ENCODE measurements around the gene CDHR2. TPM values are rescaled to one million over a fixed set of nuclear protein-coding genes. Genes with fewer than 3 reads are reported as not detected.

CDHR2 gene
- total and polyA plus RNA-seq, 8 donors: 0.18 to 0.92 (median 0.32) TPM; not detected in 1

- DNase-seq (peak in 3 of 4 donors; percentile 20 to 92 (median 48)), ATAC-seq (peak; percentile 87)
- H3K27ac ChIP-seq: no peak within 1 kb of the TSS
- peak within 1 kb of the TSS; percentile 52 to 75 for H3K4me3 ChIP-seq
- intact Hi-C loops (cut with DNase I): no loop called here
- H3K9me3 ChIP-seq: no peaks in the 10 kb centered on the region
- no peaks in the 10 kb centered on the region for H3K36me3 ChIP-seq
- peaks cover 0 to 19% of the 10 kb centered on the region in 2 donors for H3K4me1 ChIP-seq
- H3K27me3 ChIP-seq: peaks cover 0 to 63% of the 10 kb centered on the region in 2 donors
- no peak for TF ChIP-seq CTCF (IDR thresholded peaks at IDR 0.05)
These were observed 60.7 kb downstream of the CDHR2 start, which contains the start of gene GPRIN1 for GRCh38 chr5:176609724-176610434. GPRIN1 (minus strand) TSS chr5:176610156; CDS start chr5:176599834, 10,322 bp downstream.

GRCh38 chr5:176610435-176610773, 61.3 kb downstream of the CDHR2 start:
- no peak for DNase-seq
- H3K27ac ChIP-seq: no peak overlapping the region
- H3K4me1 ChIP-seq: peaks cover 0 to 19% of the 10 kb centered on the region in 2 donors
- no peaks in the 10 kb centered on the region for H3K9me3 ChIP-seq
- ATAC-seq: no peak
- no peaks in the 10 kb centered on the region for H3K36me3 ChIP-seq
- H3K27me3 ChIP-seq: peaks cover 0 to 67% of the 10 kb centered on the region in 2 donors
- no peak for TF ChIP-seq CTCF (IDR thresholded peaks at IDR 0.05)
- peak overlapping the region; percentile 52 to 75 for H3K4me3 ChIP-seq
- intact Hi-C loops (cut with DNase I): no loop called here

GRCh38 chr5:176611435-176611834, 62.3 kb downstream of the CDHR2 start:
- no peak for TF ChIP-seq CTCF (IDR thresholded peaks at IDR 0.05)
- peaks cover 0 to 19% of the 10 kb centered on the region in 2 donors for H3K4me1 ChIP-seq
- intact Hi-C loops (cut with DNase I): no loop called here
- no peak overlapping the region for H3K27ac ChIP-seq
- no peak overlapping the region for H3K4me3 ChIP-seq
- peak in 3 of 4 donors; percentile 70 to 87 (median 75) for DNase-seq
- no peaks in the 10 kb centered on the region for H3K36me3 ChIP-seq
- no peaks in the 10 kb centered on the region for H3K9me3 ChIP-seq
- ATAC-seq: peak; percentile 57
- peaks cover 0 to 77% of the 10 kb centered on the region in 2 donors for H3K27me3 ChIP-seq

- H3K4me3 ChIP-seq: no peak overlapping the region
- H3K9me3 ChIP-seq: no peaks in the 10 kb centered on the region
- peaks cover 0 to 19% of the 10 kb centered on the region in 2 donors for H3K4me1 ChIP-seq
- H3K27ac ChIP-seq: no peak overlapping the region
- no peak for ATAC-seq
- DNase-seq: no peak
- H3K36me3 ChIP-seq: no peaks in the 10 kb centered on the region
- intact Hi-C loops (cut with DNase I): no loop called here
- H3K27me3 ChIP-seq: peaks cover 0 to 83% of the 10 kb centered on the region in 2 donors
- no peak for TF ChIP-seq CTCF (IDR thresholded peaks at IDR 0.05)
These were observed 62.9 kb downstream of the CDHR2 start for GRCh38 chr5:176612008-176612407.

- H3K9me3 ChIP-seq: no peaks in the 10 kb centered on the region
- peaks cover 5 to 91% of the 10 kb centered on the region in 2 donors for H3K27me3 ChIP-seq
- intact Hi-C loops (cut with DNase I): no loop called here
- no peak overlapping the region for H3K27ac ChIP-seq
- no peaks in the 10 kb centered on the region for H3K36me3 ChIP-seq
- TF ChIP-seq CTCF (IDR thresholded peaks at IDR 0.05): no peak
- ATAC-seq: no peak
- no peak for DNase-seq
- no peak overlapping the region for H3K4me3 ChIP-seq
- H3K4me1 ChIP-seq: peaks cover 0 to 19% of the 10 kb centered on the region in 2 donors
These were observed 63.7 kb downstream of the CDHR2 start for GRCh38 chr5:176612855-176613254.

All from left lung (tissue), 10 donors.